H54 (cell line): Measurements from ENCODE around the gene ZNF473.
"Not testable (repeated sequence)": the region's sequence is repeated elsewhere in the genome, so short reads cannot be mapped to it uniquely, and the experiment has no call there.

Experiments
- DNase-seq: peaks from one replicate; pipeline ENCODE4 v3.0.0; 2011; ENCODE audit warnings: low spot score, mixed read lengths; ENCODE audit not compliant: insufficient read length
- FAIRE-seq: peaks from 3 replicates; lab custom pipeline; 2011; peaks lifted over from hg19 to GRCh38; lab: Jason Lieb, UNC

ZNF473 gene

GRCh38 chr19:50092597-50092996, 66.8 kb downstream of the ZNF473 start:
- DNase-seq, FAIRE-seq: not testable (repeated sequence)

- not testable (repeated sequence) for FAIRE-seq, DNase-seq
Measured at GRCh38 chr19:50097884-50098283, 72.1 kb downstream of the ZNF473 start.

GRCh38 chr19:50098892-50099291, 73.1 kb downstream of the ZNF473 start:
- FAIRE-seq: not testable (repeated sequence)

GRCh38 chr19:50099696-50100095, 73.9 kb downstream of the ZNF473 start:
- not testable (repeated sequence) for DNase-seq, FAIRE-seq

More at GRCh38 chr19:50098892-50099291, 73.1 kb downstream of the ZNF473 start:
- DNase-seq: not testable (repeated sequence)

- FAIRE-seq: not testable (repeated sequence)
Measured at GRCh38 chr19:50100946-50101345, 75.1 kb downstream of the ZNF473 start.

More at GRCh38 chr19:50100946-50101345, 75.1 kb downstream of the ZNF473 start:
- DNase-seq: not testable (repeated sequence)
